H9 (cell line): ENCODE measurements around the gene SFMBT2. TPM values are rescaled to one million over a fixed set of nuclear protein-coding genes. Genes with fewer than 3 reads are reported as not detected.

ENCODE experiments used
- DNase-seq: peaks from one replicate; pipeline ENCODE4 v3.0.0-alpha.2; 2017
- H2AFZ ChIP-seq: one replicate; pipeline ENCODE4 v1.6.1; 2013; ENCODE audit warnings: mild to moderate bottlenecking, low read length, control low read depth, moderate library complexity
- H2AK5ac ChIP-seq: 2 replicates; pipeline ENCODE4 v1.6.1; 2013; ENCODE audit warnings: low read length, control low read depth, mixed read lengths; ENCODE audit not compliant: insufficient read length
- H2BK120ac ChIP-seq: one replicate; pipeline ENCODE4 v1.6.1; 2013; ENCODE audit warnings: low read depth, mild to moderate bottlenecking, low read length, control low read depth, inconsistent platforms; ENCODE audit not compliant: poor library complexity, severe bottlenecking
- H2BK12ac ChIP-seq: 2 replicates; pipeline ENCODE4 v1.6.1; 2013; ENCODE audit warnings: low read length, control low read depth, mixed read lengths, low read depth; ENCODE audit not compliant: insufficient read length
- H2BK15ac ChIP-seq: 2 replicates; pipeline ENCODE4 v1.6.1; 2013; ENCODE audit warnings: low read depth, low read length, control low read depth
- H2BK20ac ChIP-seq: one replicate; pipeline ENCODE4 v1.6.1; 2013; ENCODE audit warnings: low read depth, mild to moderate bottlenecking, low read length, control low read depth, inconsistent platforms; ENCODE audit not compliant: poor library complexity, severe bottlenecking
- H2BK5ac ChIP-seq: 2 replicates; pipeline ENCODE4 v1.6.1; 2013; ENCODE audit warnings: low read length, control low read depth, mixed read lengths; ENCODE audit not compliant: insufficient read length
- H3K14ac ChIP-seq: 2 replicates; pipeline ENCODE4 v1.6.1; 2013; ENCODE audit warnings: low read length, control low read depth; ENCODE audit not compliant: insufficient read depth
- H3K18ac ChIP-seq: 2 replicates; pipeline ENCODE4 v1.6.1; 2013; ENCODE audit warnings: low read depth, mild to moderate bottlenecking, mixed read lengths, low read length, control low read depth; ENCODE audit not compliant: insufficient read length
- H3K23ac ChIP-seq: 2 replicates; pipeline ENCODE4 v1.6.1; 2013; ENCODE audit warnings: low read length, control low read depth, mixed read lengths, low read depth; ENCODE audit not compliant: insufficient read length
- H3K23me2 ChIP-seq: 2 replicates; pipeline ENCODE4 v1.6.1; 2013; ENCODE audit warnings: low read depth, mild to moderate bottlenecking, mixed read lengths, low read length, control low read depth; ENCODE audit not compliant: insufficient read length, poor library complexity, severe bottlenecking
- H3K27ac ChIP-seq: 2 replicates; pipeline ENCODE4 v1.5.1; 2013; ENCODE audit warnings: low read length, control low read depth, mixed read lengths, low read depth; ENCODE audit not compliant: insufficient read length
- H3K27me3 ChIP-seq: 2 replicates; pipeline ENCODE4 v1.6.1; 2013; ENCODE audit warnings: low read length, control low read depth, inconsistent platforms; ENCODE audit not compliant: insufficient read depth
- H3K4ac ChIP-seq: 2 replicates; pipeline ENCODE4 v1.6.1; 2013; ENCODE audit warnings: low read depth, mild to moderate bottlenecking, control low read depth, inconsistent platforms, low read length, moderate library complexity
- H3K4me1 ChIP-seq: 2 replicates; pipeline ENCODE4 v1.6.1; 2013; ENCODE audit warnings: low read length, control low read depth, inconsistent platforms; ENCODE audit not compliant: insufficient read depth
- H3K4me2 ChIP-seq: 2 replicates; pipeline ENCODE4 v1.6.1; 2013; ENCODE audit warnings: low read length, control low read depth, mixed read lengths; ENCODE audit not compliant: insufficient read length, insufficient read depth
- H3K56ac ChIP-seq: 2 replicates; pipeline ENCODE4 v1.6.1; 2013; ENCODE audit warnings: low read depth, mild to moderate bottlenecking, mixed read lengths, low read length, control low read depth; ENCODE audit not compliant: insufficient read length
- H3K79me1 ChIP-seq: 2 replicates; pipeline ENCODE4 v1.6.1; 2013; ENCODE audit warnings: low read depth, mild to moderate bottlenecking, moderate library complexity, low read length, control low read depth, inconsistent platforms; ENCODE audit not compliant: insufficient read depth, poor library complexity, severe bottlenecking
- H3K79me2 ChIP-seq: 2 replicates; pipeline ENCODE4 v1.6.1; 2013; ENCODE audit warnings: low read length, control low read depth, inconsistent platforms; ENCODE audit not compliant: insufficient read depth
- H3K9ac ChIP-seq: 2 replicates; pipeline ENCODE4 v1.6.1; 2013; ENCODE audit warnings: low read length, control low read depth, mixed read lengths; ENCODE audit not compliant: insufficient read length; ENCODE audit errors: extremely low read depth
- H3K9me3 ChIP-seq: one replicate; pipeline ENCODE4 v1.6.1; 2013; ENCODE audit warnings: low read depth, low read length, inconsistent platforms; ENCODE audit not compliant: control insufficient read depth
- H3T11ph ChIP-seq: one replicate; pipeline ENCODE4 v1.6.1; 2013; ENCODE audit warnings: mild to moderate bottlenecking, low read length, control low read depth, inconsistent platforms
- H4K20me1 ChIP-seq: one replicate; pipeline ENCODE4 v1.6.1; 2013; ENCODE audit not compliant: control insufficient read depth, insufficient read length, insufficient read depth
- H4K5ac ChIP-seq: 2 replicates; pipeline ENCODE4 v1.6.1; 2013; ENCODE audit warnings: low read depth, mild to moderate bottlenecking, mixed read lengths, low read length, control low read depth; ENCODE audit not compliant: insufficient read length
- H4K8ac ChIP-seq: replicated peaks from 2 replicates; pipeline ENCODE4 v1.6.1; 2013; ENCODE audit warnings: low read length, control low read depth, mixed read lengths, low read depth; ENCODE audit not compliant: insufficient read length
- H4K91ac ChIP-seq: 2 replicates; pipeline ENCODE4 v1.6.1; 2013; ENCODE audit warnings: low read depth, mild to moderate bottlenecking, moderate library complexity, mixed read lengths, low read length, control low read depth; ENCODE audit not compliant: insufficient read length
- H3K27ac Mint-ChIP-seq, 3 experiments: 2 replicates in 2 of 3; 3 replicates in 1 of 3; pipeline ENCODE4 v1.8.0; 2020 to 2021; ENCODE audit warnings: mixed read lengths in 3 of 3, mild to moderate bottlenecking in 1 of 3, moderate library complexity in 1 of 3
- H3K27me3 Mint-ChIP-seq: 2 replicates; pipeline ENCODE4 v1.8.0; 2021; ENCODE audit warnings: low read depth, mild to moderate bottlenecking, moderate library complexity, mixed read lengths
- H3K36me3 Mint-ChIP-seq, 3 experiments: 2 replicates in 2 of 3; 3 replicates in 1 of 3; pipeline ENCODE4 v1.8.0; 2020 to 2021; ENCODE audit warnings: low read depth in 3 of 3, mixed read lengths in 3 of 3; ENCODE audit not compliant: insufficient read depth in 1 of 3
- H3K4me1 Mint-ChIP-seq, 2 experiments: 2 replicates each; pipeline ENCODE4 v1.8.0; 2020; ENCODE audit warnings: mixed read lengths in 2 of 2
- H3K4me3 Mint-ChIP-seq, 2 experiments: 2 replicates in 1 of 2; 3 replicates in 1 of 2; pipeline ENCODE4 v1.8.0; 2020 to 2021; ENCODE audit warnings: mild to moderate bottlenecking in 2 of 2, mixed read lengths in 2 of 2, moderate library complexity in 1 of 2
- H3K9me3 Mint-ChIP-seq, 2 experiments: 2 replicates in 1 of 2; 3 replicates in 1 of 2; pipeline ENCODE4 v1.8.0; 2020; ENCODE audit warnings: mild to moderate bottlenecking in 2 of 2, mixed read lengths in 2 of 2, moderate library complexity in 1 of 2
- CTCF ChIP-seq: fragments of 200-600 bp; sonication (generic); conservative IDR thresholded peaks from 3 replicates; pipeline ENCODE4 v1.8.0; 2021; ENCODE audit warnings: antibody characterized with exemption, mild to moderate bottlenecking
- WGBS: extraction: QIAGEN DNeasy Blood & Tissue Kit; methylation state at CpG from one replicate; pipeline ENCODE4 v1.1.7; 2013; ENCODE audit warnings: missing lambda C conversion rate, low lambda C conversion rate, mixed read lengths; ENCODE audit not compliant: insufficient read length; ENCODE audit errors: extremely low coverage; 5-methylcytosine and 5-hydroxymethylcytosine counted together
- total RNA-seq: library from RNA; stranded (reverse); gene quantifications from 2 replicates; pipeline ENCODE4 v1.2.1, GENCODE V29; 2021

The SFMBT2 gene
- total RNA-seq, 1 experiment from 2014 or later: 5.3 TPM

GRCh38 chr10:7258948-7259523, 151.8 kb downstream of the SFMBT2 start:
- no peaks in the 10 kb centered on the region for H3K27me3 Mint-ChIP-seq

More at GRCh38 chr10:7258948-7259523, 151.8 kb downstream of the SFMBT2 start:
- no peak overlapping the region for H3K23ac ChIP-seq
- no peak overlapping the region for H2AFZ ChIP-seq
- H2BK5ac ChIP-seq: no peak overlapping the region
- no peak overlapping the region for H2BK12ac ChIP-seq
- no peak overlapping the region for H4K8ac ChIP-seq
- no peak overlapping the region for H3K4me2 ChIP-seq
- no peak overlapping the region for H3K27ac ChIP-seq
- H4K5ac ChIP-seq: no peak overlapping the region
- H3K4ac ChIP-seq: no peak overlapping the region
- no peak overlapping the region for H3K56ac ChIP-seq
- H2AK5ac ChIP-seq: no peak overlapping the region
- H3K9ac ChIP-seq: no peak overlapping the region
- H3K27ac Mint-ChIP-seq: no peak overlapping the region; a peak in 1 of 7 replicates
- H2BK20ac ChIP-seq: no peak overlapping the region
- H3K23me2 ChIP-seq: no peaks in the 10 kb centered on the region
- no peak overlapping the region for H3K18ac ChIP-seq
- H4K91ac ChIP-seq: no peak overlapping the region
- no peak for DNase-seq
- H3K4me1 ChIP-seq: no peaks in the 10 kb centered on the region
- H3K4me1 Mint-ChIP-seq: peaks cover 2 to 3% of the 10 kb centered on the region in 2 experiments; a peak in 3 of 4 replicates
- H3K36me3 Mint-ChIP-seq: peaks cover 0 to 5% (median 0%) of the 10 kb centered on the region in 3 experiments; a peak in 1 of 7 replicates
- no peaks in the 10 kb centered on the region for H3K79me1 ChIP-seq
- no peak overlapping the region for H2BK120ac ChIP-seq
- H3K79me2 ChIP-seq: no peaks in the 10 kb centered on the region
- H3K14ac ChIP-seq: no peak overlapping the region
- no CpG with 5 or more reads among the region's 8 CpGs for WGBS
- H4K20me1 ChIP-seq: no peaks in the 10 kb centered on the region
- TF ChIP-seq CTCF: no peak
- no peak overlapping the region for H3T11ph ChIP-seq
- no peak overlapping the region for H3K4me3 Mint-ChIP-seq
- H3K9me3 ChIP-seq: no peaks in the 10 kb centered on the region
- no peaks in the 10 kb centered on the region for H3K9me3 Mint-ChIP-seq
- H3K27me3 ChIP-seq: no peaks in the 10 kb centered on the region
- H2BK15ac ChIP-seq: no peak overlapping the region
